ENCODE measurements around the gene YWHAH. TPM values are rescaled to one million over a fixed set of nuclear protein-coding genes. Genes with fewer than 3 reads are reported as not detected.
"Not testable (repeated sequence)": the region's sequence is repeated elsewhere in the genome, so short reads cannot be mapped to it uniquely, and the experiment has no call there.

Gene YWHAH
- total and polyA plus RNA-seq, 4 experiments from 2014 or later = 48.0 to 126 (median 78.2) TPM

GRCh38 chr22:31977939-31978338 is 33.6 kb downstream of the YWHAH start:
- H3K4me1 Mint-ChIP-seq = peaks cover 0 to 4% (median 1%) of the 10 kb centered on the region in 4 donors
- no peak overlapping the region for H3K27ac Mint-ChIP-seq
- H3K27me3 Mint-ChIP-seq = no peaks in the 10 kb centered on the region
- no peak overlapping the region for H3K27ac ChIP-seq (ENCODE audit: low read depth, low read length)
- no peaks in the 10 kb centered on the region for H3K36me3 Mint-ChIP-seq
- DNase-seq = no peak
- H3K9me3 ChIP-seq (ENCODE audit: control insufficient read depth in 1 of 2, low read length in 2 of 2) = no peaks in the 10 kb centered on the region
- no peak overlapping the region for H3K4me3 ChIP-seq (ENCODE audit: low read length in 2 of 2)
- H3K4me3 Mint-ChIP-seq = no peak overlapping the region
- no peaks in the 10 kb centered on the region for H3K36me3 ChIP-seq (ENCODE audit: insufficient read depth, low read length)
- no peaks in the 10 kb centered on the region for H3K27me3 ChIP-seq (ENCODE audit: insufficient read depth, low read length)
- H3K4me1 ChIP-seq (ENCODE audit: insufficient read depth, low read length) = no peaks in the 10 kb centered on the region
- no peaks in the 10 kb centered on the region for H3K9me3 Mint-ChIP-seq
- ChIA-PET POLR2A (ENCODE audit: partially characterized antibody) (interaction anchor here (1.2 kb wide), 1 partner anchor 495 kb away, joined by 3 read pairs; no protein-coding TSS in a partner anchor), CTCF (ENCODE audit: partially characterized antibody) (interaction anchor here (0.7 to 4.7 kb wide), 19 partner anchors 8 to 819 kb away, joined by 3 to 34 read pairs (median 5); no protein-coding TSS in a partner anchor)
- intact Hi-C loops (cut with micrococcal nuclease) = loop anchor here (1.0 to 10.0 kb wide), 3 partner anchors 288 to 1027 kb away; no protein-coding TSS in a partner anchor

- intact Hi-C loops (cut with micrococcal nuclease) = no loop called here
- peaks cover 0 to 4% (median 1%) of the 10 kb centered on the region in 4 donors for H3K4me1 Mint-ChIP-seq
- no peak overlapping the region for H3K4me3 ChIP-seq (ENCODE audit: low read length in 2 of 2)
- no peaks in the 10 kb centered on the region for H3K36me3 ChIP-seq (ENCODE audit: insufficient read depth, low read length)
- no peaks in the 10 kb centered on the region for H3K4me1 ChIP-seq (ENCODE audit: insufficient read depth, low read length)
- H3K36me3 Mint-ChIP-seq = no peaks in the 10 kb centered on the region
- H3K27ac ChIP-seq (ENCODE audit: low read depth, low read length) = no peak overlapping the region
- H3K27me3 Mint-ChIP-seq = peaks cover 0 to 2% of the 10 kb centered on the region in 2 donors
- H3K27me3 ChIP-seq (ENCODE audit: insufficient read depth, low read length) = no peaks in the 10 kb centered on the region
- POLR2A ChIA-PET (ENCODE audit: partially characterized antibody) = no interaction called here
- no peak overlapping the region for H3K27ac Mint-ChIP-seq
- H3K4me3 Mint-ChIP-seq = no peak overlapping the region
- DNase-seq = no peak
- no peaks in the 10 kb centered on the region for H3K9me3 Mint-ChIP-seq
- H3K9me3 ChIP-seq (ENCODE audit: control insufficient read depth in 1 of 2, low read length in 2 of 2) = no peaks in the 10 kb centered on the region
- CTCF ChIA-PET (ENCODE audit: partially characterized antibody) = interaction anchor here (1.6 kb wide), 2 partner anchors 10 to 816 kb away, joined by 3 to 8 read pairs; no protein-coding TSS in a partner anchor
Observed at GRCh38 chr22:31980628-31981027, 36.3 kb downstream of the YWHAH start.

- H3K36me3 ChIP-seq (ENCODE audit: insufficient read depth, low read length); intact Hi-C loops (cut with micrococcal nuclease); H3K36me3 Mint-ChIP-seq; H3K9me3 Mint-ChIP-seq; H3K27me3 Mint-ChIP-seq; H3K4me1 Mint-ChIP-seq; H3K4me3 Mint-ChIP-seq; H3K27me3 ChIP-seq (ENCODE audit: insufficient read depth, low read length); H3K27ac Mint-ChIP-seq; POLR2A ChIA-PET (ENCODE audit: partially characterized antibody); H3K27ac ChIP-seq (ENCODE audit: low read depth, low read length); H3K4me1 ChIP-seq (ENCODE audit: insufficient read depth, low read length); H3K9me3 ChIP-seq (ENCODE audit: control insufficient read depth in 1 of 2, low read length in 2 of 2); DNase-seq; H3K4me3 ChIP-seq (ENCODE audit: low read length in 2 of 2); CTCF ChIA-PET (ENCODE audit: partially characterized antibody): not testable (repeated sequence)
Observed at GRCh38 chr22:31981976-31982375, 37.6 kb downstream of the YWHAH start.

GRCh38 chr22:31983911-31984656 is 39.7 kb downstream of the YWHAH start:
- no peaks in the 10 kb centered on the region for H3K27me3 ChIP-seq (ENCODE audit: insufficient read depth, low read length)
- H3K9me3 ChIP-seq (ENCODE audit: control insufficient read depth in 1 of 2, low read length in 2 of 2) = no peaks in the 10 kb centered on the region
- Mint-ChIP-seq H3K27ac (no peak overlapping the region), H3K9me3 (no peaks in the 10 kb centered on the region), H3K36me3 (no peaks in the 10 kb centered on the region), H3K4me3 (no peak overlapping the region), H3K27me3 (peaks cover 6 to 9% of the 10 kb centered on the region in 2 donors), H3K4me1 (no peaks in the 10 kb centered on the region)
- no peaks in the 10 kb centered on the region for H3K36me3 ChIP-seq (ENCODE audit: insufficient read depth, low read length)
- DNase-seq = no peak
- no peak overlapping the region for H3K27ac ChIP-seq (ENCODE audit: low read depth, low read length)
- ChIA-PET POLR2A (ENCODE audit: partially characterized antibody) (interaction anchor here (0.6 kb wide), 1 partner anchor 294 kb away, joined by 3 read pairs; no protein-coding TSS in a partner anchor), CTCF (ENCODE audit: partially characterized antibody) (interaction anchor here (0.7 kb wide), 1 partner anchor 14 kb away, joined by 3 read pairs; no protein-coding TSS in a partner anchor)
- no peaks in the 10 kb centered on the region for H3K4me1 ChIP-seq (ENCODE audit: insufficient read depth, low read length)
- intact Hi-C loops (cut with micrococcal nuclease) = no loop called here
- no peak overlapping the region for H3K4me3 ChIP-seq (ENCODE audit: low read length in 2 of 2)

GRCh38 chr22:31987218-31987617 is 42.9 kb downstream of the YWHAH start:
- no peak for DNase-seq
- Histone ChIP-seq H3K36me3 (ENCODE audit: insufficient read depth, low read length) (no peaks in the 10 kb centered on the region), H3K4me1 (ENCODE audit: insufficient read depth, low read length) (no peaks in the 10 kb centered on the region), H3K27me3 (ENCODE audit: insufficient read depth, low read length) (no peaks in the 10 kb centered on the region), H3K27ac (ENCODE audit: low read depth, low read length) (no peak overlapping the region), H3K4me3 (ENCODE audit: low read length in 2 of 2) (no peak overlapping the region), H3K9me3 (ENCODE audit: control insufficient read depth in 1 of 2, low read length in 2 of 2) (no peaks in the 10 kb centered on the region)
- intact Hi-C loops (cut with micrococcal nuclease) = no loop called here
- Mint-ChIP-seq H3K27ac (no peak overlapping the region), H3K9me3 (no peaks in the 10 kb centered on the region), H3K36me3 (no peaks in the 10 kb centered on the region), H3K4me3 (no peak overlapping the region), H3K27me3 (peaks cover 11% of the 10 kb centered on the region in 2 donors), H3K4me1 (no peaks in the 10 kb centered on the region)
- ChIA-PET POLR2A (ENCODE audit: partially characterized antibody) (no interaction called here), CTCF (ENCODE audit: partially characterized antibody) (no interaction called here)

- Histone ChIP-seq H3K4me1 (ENCODE audit: insufficient read depth, low read length) (no peaks in the 10 kb centered on the region), H3K27me3 (ENCODE audit: insufficient read depth, low read length) (no peaks in the 10 kb centered on the region), H3K9me3 (ENCODE audit: control insufficient read depth in 1 of 2, low read length in 2 of 2) (no peaks in the 10 kb centered on the region), H3K36me3 (ENCODE audit: insufficient read depth, low read length) (no peaks in the 10 kb centered on the region), H3K27ac (ENCODE audit: low read depth, low read length) (no peak overlapping the region), H3K4me3 (ENCODE audit: low read length in 2 of 2) (no peak overlapping the region)
- Mint-ChIP-seq H3K27me3 (peaks cover 10 to 11% of the 10 kb centered on the region in 2 donors), H3K36me3 (no peaks in the 10 kb centered on the region), H3K9me3 (no peaks in the 10 kb centered on the region), H3K27ac (no peak overlapping the region), H3K4me3 (no peak overlapping the region), H3K4me1 (no peaks in the 10 kb centered on the region)
- intact Hi-C loops (cut with micrococcal nuclease) = no loop called here
- ChIA-PET CTCF (ENCODE audit: partially characterized antibody) (no interaction called here), POLR2A (ENCODE audit: partially characterized antibody) (no interaction called here)
- no peak for DNase-seq
Observed at GRCh38 chr22:31991102-31991839, 46.9 kb downstream of the YWHAH start.

GRCh38 chr22:31995046-31995445 is 50.7 kb downstream of the YWHAH start:
- no peaks in the 10 kb centered on the region for H3K4me1 ChIP-seq (ENCODE audit: insufficient read depth, low read length)
- H3K27me3 ChIP-seq (ENCODE audit: insufficient read depth, low read length) = peaks cover 4% of the 10 kb centered on the region
- no peak overlapping the region for H3K27ac ChIP-seq (ENCODE audit: low read depth, low read length)
- no peaks in the 10 kb centered on the region for H3K9me3 Mint-ChIP-seq
- ChIA-PET POLR2A (ENCODE audit: partially characterized antibody) (no interaction called here), CTCF (ENCODE audit: partially characterized antibody) (interaction anchor here (1.1 kb wide), 1 partner anchor 18 kb away, joined by 4 read pairs; no protein-coding TSS in a partner anchor)
- intact Hi-C loops (cut with micrococcal nuclease) = no loop called here
- H3K4me3 Mint-ChIP-seq = no peak overlapping the region
- no peak for DNase-seq
- no peaks in the 10 kb centered on the region for H3K9me3 ChIP-seq (ENCODE audit: control insufficient read depth in 1 of 2, low read length in 2 of 2)
- H3K36me3 Mint-ChIP-seq = no peaks in the 10 kb centered on the region
- no peaks in the 10 kb centered on the region for H3K36me3 ChIP-seq (ENCODE audit: insufficient read depth, low read length)
- peaks cover 7 to 17% of the 10 kb centered on the region in 2 donors for H3K27me3 Mint-ChIP-seq
- no peak overlapping the region for H3K27ac Mint-ChIP-seq
- H3K4me1 Mint-ChIP-seq = no peaks in the 10 kb centered on the region
- H3K4me3 ChIP-seq (ENCODE audit: low read length in 2 of 2) = no peak overlapping the region

Measured in CD4-positive, alpha-beta memory T cell (primary cell).